Upper lobe of left lung (tissue), 6 donors: ENCODE results near the gene RARB. TPM values are rescaled to one million over a fixed set of nuclear protein-coding genes. Genes with fewer than 3 reads are reported as not detected.

Experiments
- ATAC-seq, 2 donors: fragments of 200-7000 bp; cut with Tn5 transposase; one replicate each; pipeline ENCODE4 v1.9.1; 2022; ENCODE audit warnings: mild to moderate bottlenecking in 2 of 2, moderate library complexity in 2 of 2; ENCODE audit not compliant: low FRiP score in 2 of 2
- DNase-seq, 2 donors: peaks; one replicate each; pipeline ENCODE4 v3.0.0-alpha.2; 2019 to 2020
- H3K27ac ChIP-seq, 4 donors: fragments of 200-600 bp; sonication (generic); one replicate each; pipeline ENCODE4 v1.5.1; 2016 to 2019
- H3K27me3 ChIP-seq, 4 donors: fragments of 200-600 bp; sonication (generic); one replicate each; pipeline ENCODE4 v1.5.1; 2017 to 2019
- H3K36me3 ChIP-seq, 4 donors: fragments of 200-600 bp; sonication (generic); one replicate each; pipeline ENCODE4 v1.5.1; 2016 to 2019
- H3K4me1 ChIP-seq, 4 donors: fragments of 200-600 bp; sonication (generic); one replicate each; pipeline ENCODE4 v1.5.1; 2018 to 2019
- H3K4me3 ChIP-seq, 4 donors: fragments of 200-600 bp; sonication (generic); one replicate each; pipeline ENCODE4 v1.5.1; 2017 to 2019; ENCODE audit warnings: mild to moderate bottlenecking in 2 of 4, moderate library complexity in 1 of 4
- H3K9me3 ChIP-seq, 4 donors: fragments of 200-600 bp; sonication (generic); one replicate each; pipeline ENCODE4 v1.5.1; 2018 to 2019
- EP300 ChIP-seq, 4 donors: sonication (generic); formaldehyde crosslinking; IDR thresholded peaks; one replicate each; pipeline ENCODE4 v1.5.1; 2017; ENCODE audit warnings: antibody characterized with exemption in 4 of 4, control low read depth in 2 of 4
- POLR2A ChIP-seq, 4 donors: fragments of 450-650 bp; IDR thresholded peaks; one replicate each; pipeline ENCODE4 v1.5.1; 2016 to 2017; ENCODE audit warnings: antibody characterized with exemption in 4 of 4, mild to moderate bottlenecking in 2 of 4
- POLR2AphosphoS5 ChIP-seq, 2 donors: sonication (generic); formaldehyde crosslinking; IDR thresholded peaks; one replicate each; pipeline ENCODE4 v1.5.1; 2017; ENCODE audit warnings: antibody characterized with exemption in 2 of 2
- WGBS, 2 donors: methylation state at CpG; one replicate each; pipeline ENCODE4 v1.1.5; 2017 to 2018; 5-methylcytosine and 5-hydroxymethylcytosine counted together
- total RNA-seq, 6 donors: library from RNA; depleted of rRNA in 4 of 6; stranded (reverse); fragments of >200 nt in 4 of 6; gene quantifications; one replicate each; pipeline versions ENCODE4 v1.1.0 to v1.2.1, GENCODE V29; 2016 to 2021
- TF ChIP-seq, protein P1 (sequence below), 6 experiments: fragments of 450-650 bp in 4 of 6; fragments of 200-600 bp in 2 of 6; sonication (generic) in 2 of 6; IDR thresholded peaks; one replicate each; pipeline ENCODE4 v1.5.1; 2016 to 2019; ENCODE audit warnings: antibody characterized with exemption in 6 of 6
- donor health status: DM: no; HTN: no; CAD: no; lungs with moderate emphysema.
- donor health status: DM: no; HTN: yes; CAD: no; lungs with severe emphysema.

Gene RARB
- total RNA-seq, 6 donors from 2014 or later: 3.9 to 15.4 (median 6.4) TPM

DNA sequence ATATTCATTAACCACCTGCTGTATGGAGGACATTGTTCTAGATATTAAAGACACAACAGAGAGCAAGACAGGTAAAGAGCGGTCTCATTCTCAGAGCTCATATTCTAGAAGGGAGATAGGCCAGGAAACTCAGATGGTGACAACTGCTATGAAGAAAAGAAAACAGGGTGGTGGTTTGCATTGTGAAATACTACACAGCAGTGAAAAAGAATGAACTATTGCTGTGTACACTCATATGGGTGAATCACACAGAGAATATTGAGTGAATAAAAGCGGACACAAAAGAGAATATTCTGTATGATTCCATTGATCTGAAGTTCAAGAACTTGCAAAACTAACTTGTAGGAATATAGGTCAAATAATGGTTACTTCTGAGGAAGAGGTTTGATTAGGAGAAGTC, 159.9 kb downstream of the RARB start:
- WGBS, 2 donors: 96 to 98% methylated on average over 2 of the region's 2 CpGs
- TF ChIP-seq EP300 (IDR thresholded peaks at IDR 0.05): no peak
- no peak for TF ChIP-seq POLR2AphosphoS5 (IDR thresholded peaks at IDR 0.05)
- no peak for TF ChIP-seq POLR2A (IDR thresholded peaks at IDR 0.05)
- TF ChIP-seq, protein P1, sequence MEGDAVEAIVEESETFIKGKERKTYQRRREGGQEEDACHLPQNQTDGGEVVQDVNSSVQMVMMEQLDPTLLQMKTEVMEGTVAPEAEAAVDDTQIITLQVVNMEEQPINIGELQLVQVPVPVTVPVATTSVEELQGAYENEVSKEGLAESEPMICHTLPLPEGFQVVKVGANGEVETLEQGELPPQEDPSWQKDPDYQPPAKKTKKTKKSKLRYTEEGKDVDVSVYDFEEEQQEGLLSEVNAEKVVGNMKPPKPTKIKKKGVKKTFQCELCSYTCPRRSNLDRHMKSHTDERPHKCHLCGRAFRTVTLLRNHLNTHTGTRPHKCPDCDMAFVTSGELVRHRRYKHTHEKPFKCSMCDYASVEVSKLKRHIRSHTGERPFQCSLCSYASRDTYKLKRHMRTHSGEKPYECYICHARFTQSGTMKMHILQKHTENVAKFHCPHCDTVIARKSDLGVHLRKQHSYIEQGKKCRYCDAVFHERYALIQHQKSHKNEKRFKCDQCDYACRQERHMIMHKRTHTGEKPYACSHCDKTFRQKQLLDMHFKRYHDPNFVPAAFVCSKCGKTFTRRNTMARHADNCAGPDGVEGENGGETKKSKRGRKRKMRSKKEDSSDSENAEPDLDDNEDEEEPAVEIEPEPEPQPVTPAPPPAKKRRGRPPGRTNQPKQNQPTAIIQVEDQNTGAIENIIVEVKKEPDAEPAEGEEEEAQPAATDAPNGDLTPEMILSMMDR (IDR thresholded peaks at IDR 0.05): no peak
- Histone ChIP-seq H3K4me1 (peaks cover 5 to 9% (median 8%) of the 10 kb centered on the region in 4 donors), H3K27ac (no peak overlapping the region), H3K4me3 (no peak overlapping the region), H3K36me3 (no peaks in the 10 kb centered on the region), H3K9me3 (no peaks in the 10 kb centered on the region), H3K27me3 (no peaks in the 10 kb centered on the region)
- ATAC-seq: no peak
- no peak for DNase-seq

DNA sequence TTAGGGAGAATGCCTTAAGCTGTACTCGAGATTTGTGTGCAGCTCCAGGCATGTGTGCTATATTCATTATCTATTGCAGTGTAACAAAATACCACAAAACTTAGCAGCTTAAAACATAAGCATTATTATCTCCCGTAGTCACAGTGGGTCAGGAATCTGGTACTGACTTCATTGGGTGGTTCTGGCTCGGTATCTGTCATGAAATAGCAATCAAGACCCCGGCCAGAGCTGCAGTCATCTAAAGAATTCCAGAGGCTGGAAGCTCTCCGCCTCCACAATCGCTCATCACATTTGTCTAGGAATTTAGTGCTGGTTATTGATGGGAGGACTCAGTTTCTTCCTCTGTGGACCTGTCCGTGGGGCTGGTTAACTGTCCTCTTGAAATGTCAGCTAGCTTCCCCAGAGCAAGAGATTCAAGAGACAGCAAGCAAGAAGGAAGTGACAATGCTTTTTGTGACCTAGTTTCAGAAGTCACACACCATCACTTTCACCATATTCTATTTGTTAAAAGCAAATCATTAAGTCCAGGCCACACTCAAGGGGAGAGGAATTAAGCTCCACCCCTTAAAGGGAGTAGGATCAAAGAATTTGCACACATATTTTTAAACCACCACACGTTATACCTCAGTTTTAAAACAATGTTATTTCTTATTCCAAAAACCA, 160.5 kb downstream of the RARB start:
- H3K36me3 ChIP-seq: no peaks in the 10 kb centered on the region
- H3K27ac ChIP-seq: no peak overlapping the region
- ATAC-seq (no peak), DNase-seq (no peak)
- no peak for TF ChIP-seq POLR2AphosphoS5 (IDR thresholded peaks at IDR 0.05)
- TF ChIP-seq, protein P1 (IDR thresholded peaks at IDR 0.05): no peak
- TF ChIP-seq EP300 (IDR thresholded peaks at IDR 0.05): no peak
- no peak for TF ChIP-seq POLR2A (IDR thresholded peaks at IDR 0.05)
- 83% methylated on average over 8 of the region's 8 CpGs for WGBS, 2 donors
- no peaks in the 10 kb centered on the region for H3K9me3 ChIP-seq
- no peak overlapping the region for H3K4me3 ChIP-seq
- H3K27me3 ChIP-seq: no peaks in the 10 kb centered on the region
- H3K4me1 ChIP-seq: peaks cover 10 to 14% (median 13%) of the 10 kb centered on the region in 4 donors

GRCh38 chr3:25589104-25589782, 161.2 kb downstream of the RARB start:
- DNase-seq (no peak), ATAC-seq (no peak)
- H3K27me3 ChIP-seq: no peaks in the 10 kb centered on the region
- H3K27ac ChIP-seq: no peak overlapping the region
- H3K36me3 ChIP-seq: no peaks in the 10 kb centered on the region
- H3K9me3 ChIP-seq: no peaks in the 10 kb centered on the region
- no peak overlapping the region for H3K4me3 ChIP-seq
- WGBS, 2 donors: 85 to 98% methylated on average over 4 of the region's 4 CpGs
- TF ChIP-seq POLR2A (IDR thresholded peaks at IDR 0.05) (no peak), POLR2AphosphoS5 (IDR thresholded peaks at IDR 0.05) (no peak), EP300 (IDR thresholded peaks at IDR 0.05) (no peak)
- TF ChIP-seq, protein P1 (IDR thresholded peaks at IDR 0.05): no peak
- peaks cover 15 to 19% (median 17%) of the 10 kb centered on the region in 4 donors for H3K4me1 ChIP-seq

- no peak overlapping the region for H3K27ac ChIP-seq
- 72 to 79% methylated on average over 8 of the region's 8 CpGs for WGBS, 2 donors
Observed at GRCh38 chr3:25589783-25590258, 161.8 kb downstream of the RARB start.

More at GRCh38 chr3:25589783-25590258, 161.8 kb downstream of the RARB start:
- H3K4me1 ChIP-seq: peaks cover 15 to 22% (median 18%) of the 10 kb centered on the region in 4 donors
- H3K9me3 ChIP-seq: no peaks in the 10 kb centered on the region
- ATAC-seq (no peak), DNase-seq (no peak)
- TF ChIP-seq, protein P1 (IDR thresholded peaks at IDR 0.05): no peak
- TF ChIP-seq POLR2AphosphoS5 (IDR thresholded peaks at IDR 0.05) (no peak), EP300 (IDR thresholded peaks at IDR 0.05) (no peak)
- H3K27me3 ChIP-seq: no peaks in the 10 kb centered on the region
- H3K36me3 ChIP-seq: no peaks in the 10 kb centered on the region
- no peak overlapping the region for H3K4me3 ChIP-seq
